Liver (tissue), 9 donors: ENCODE results near the gene SWAP70. TPM values are rescaled to one million over a fixed set of nuclear protein-coding genes. Genes with fewer than 3 reads are reported as not detected.

Experiments
- DNase-seq: peaks from one replicate; pipeline ENCODE4 v3.0.0-alpha.2; 2017; ENCODE audit warnings: low spot score
- H3K27ac ChIP-seq, 2 donors: one replicate each; pipeline ENCODE4 v1.7.0; 2013; ENCODE audit warnings: inconsistent platforms in 2 of 2, low read length in 2 of 2, control low read depth in 1 of 2, low read depth in 1 of 2, mild to moderate bottlenecking in 1 of 2
- H3K27me3 ChIP-seq, 4 donors: one replicate each; pipeline versions ENCODE4 v1.6.1 to v1.7.0; 2013; ENCODE audit warnings: low read length in 3 of 4, inconsistent platforms in 1 of 4, mild to moderate bottlenecking in 1 of 4, moderate library complexity in 1 of 4; ENCODE audit not compliant: control insufficient read depth in 4 of 4, insufficient read depth in 4 of 4
- H3K36me3 ChIP-seq, 4 donors: one replicate each; pipeline versions ENCODE4 v1.6.1 to v1.7.0; 2013; ENCODE audit warnings: low read length in 3 of 4, mild to moderate bottlenecking in 3 of 4, low read depth in 1 of 4, moderate library complexity in 1 of 4; ENCODE audit not compliant: control insufficient read depth in 4 of 4, insufficient read depth in 3 of 4
- H3K4me1 ChIP-seq, 4 donors: one replicate each; pipeline versions ENCODE4 v1.6.1 to v1.7.0; 2013; ENCODE audit warnings: low read length in 3 of 4, mild to moderate bottlenecking in 3 of 4, moderate library complexity in 1 of 4; ENCODE audit not compliant: control insufficient read depth in 4 of 4, insufficient read depth in 4 of 4
- H3K4me3 ChIP-seq, 3 donors: one replicate each; pipeline versions ENCODE4 v1.6.1 to v1.7.0; 2013; ENCODE audit warnings: low read length in 3 of 3, control low read depth in 1 of 3, low read depth in 1 of 3, mild to moderate bottlenecking in 1 of 3
- H3K9ac ChIP-seq, 2 donors: one replicate each; pipeline ENCODE4 v1.7.0; 2013; ENCODE audit warnings: low read length in 2 of 2, mild to moderate bottlenecking in 2 of 2, moderate library complexity in 2 of 2, control low read depth in 1 of 2, low read depth in 1 of 2
- H3K9me3 ChIP-seq, 4 donors: one replicate each; pipeline versions ENCODE4 v1.6.1 to v1.7.0; 2013; ENCODE audit warnings: low read length in 3 of 4; ENCODE audit not compliant: control insufficient read depth in 4 of 4
- EGR1 ChIP-seq, 2 donors: IDR thresholded peaks; 2 replicates each; pipeline ENCODE4 v1.6.1; 2016 to 2018; ENCODE audit warnings: antibody characterized with exemption in 2 of 2, low read depth in 2 of 2
- FOXA2 ChIP-seq: IDR thresholded peaks from 2 replicates; pipeline ENCODE4 v1.6.1; 2016; ENCODE audit warnings: antibody characterized with exemption
- HNF4A ChIP-seq, 2 donors: conservative IDR thresholded peaks; 2 replicates each; pipeline ENCODE4 v1.6.1; 2016; ENCODE audit warnings: antibody characterized with exemption in 2 of 2, mild to moderate bottlenecking in 2 of 2
- JUND ChIP-seq, 2 donors: IDR thresholded peaks; 2 replicates each; pipeline ENCODE4 v1.6.1; 2016; ENCODE audit warnings: antibody characterized with exemption in 2 of 2
- NR2F2 ChIP-seq: IDR thresholded peaks from 2 replicates; pipeline ENCODE4 v1.6.1; 2016; ENCODE audit warnings: antibody characterized with exemption
- RAD21 ChIP-seq, 2 donors: IDR thresholded peaks; 2 replicates each; pipeline ENCODE4 v1.6.1; 2016; ENCODE audit warnings: antibody characterized with exemption in 2 of 2, mild to moderate bottlenecking in 2 of 2
- RXRA ChIP-seq, 2 donors: IDR thresholded peaks; 2 replicates each; pipeline ENCODE4 v1.6.1; 2017 to 2018; ENCODE audit warnings: antibody characterized with exemption in 2 of 2, mild to moderate bottlenecking in 1 of 2
- whole genome bisulfite sequencing: extraction: QIAGEN DNeasy Blood & Tissue Kit; methylation state at CpG from one replicate; pipeline ENCODE4 v1.1.7; 2013; 5-methylcytosine and 5-hydroxymethylcytosine counted together
- polyA plus RNA-seq, 2 donors: library from polyadenylated mRNA; stranded (reverse) in 1 of 2; unstranded in 1 of 2; fragments of 200-250 nt in 1 of 2; fragments of >200 nt in 1 of 2; fragmentation: Nextera tagmentation in 1 of 2; extraction: Ambion mirVana in 1 of 2; gene quantifications; one replicate each; pipeline versions ENCODE4 v1.2.1 to v1.2.3, GENCODE V29; 2013 to 2015
- total RNA-seq, 2 donors: library from RNA; depleted of rRNA; stranded (reverse); fragments of >200 nt; gene quantifications; one replicate each; pipeline ENCODE4 v1.2.3, GENCODE V29; 2014
- TF ChIP-seq, protein P1 (sequence below): IDR thresholded peaks from 2 replicates; pipeline ENCODE4 v1.6.1; 2016; ENCODE audit warnings: antibody characterized with exemption
- TF ChIP-seq, protein P2 (sequence below): fragments of 150-350 bp; IDR thresholded peaks from 2 replicates; pipeline ENCODE4 v1.5.1; 2017; ENCODE audit warnings: improper control_type of control experiment, low read depth, low read length; ENCODE audit not compliant: missing input control
- TF ChIP-seq, protein P3 (sequence below): IDR thresholded peaks from 2 replicates; pipeline ENCODE4 v1.6.1; 2016; ENCODE audit warnings: antibody characterized with exemption
- TF ChIP-seq, protein P4 (sequence below): IDR thresholded peaks from 2 replicates; pipeline ENCODE4 v1.6.1; 2016; ENCODE audit warnings: antibody characterized with exemption
- TF ChIP-seq, protein P5 (sequence below): IDR thresholded peaks from 2 replicates; pipeline ENCODE4 v1.6.1; 2016; ENCODE audit warnings: antibody characterized with exemption, mild to moderate bottlenecking
- donor health status: healthy.
- donor health status: healthy.
- donor health status: healthy.
- donor health status: healthy.
- donor health status: healthy.

The SWAP70 gene
- total and polyA plus RNA-seq, 4 donors = 4.0 to 8.4 (median 5.8) TPM

DNA sequence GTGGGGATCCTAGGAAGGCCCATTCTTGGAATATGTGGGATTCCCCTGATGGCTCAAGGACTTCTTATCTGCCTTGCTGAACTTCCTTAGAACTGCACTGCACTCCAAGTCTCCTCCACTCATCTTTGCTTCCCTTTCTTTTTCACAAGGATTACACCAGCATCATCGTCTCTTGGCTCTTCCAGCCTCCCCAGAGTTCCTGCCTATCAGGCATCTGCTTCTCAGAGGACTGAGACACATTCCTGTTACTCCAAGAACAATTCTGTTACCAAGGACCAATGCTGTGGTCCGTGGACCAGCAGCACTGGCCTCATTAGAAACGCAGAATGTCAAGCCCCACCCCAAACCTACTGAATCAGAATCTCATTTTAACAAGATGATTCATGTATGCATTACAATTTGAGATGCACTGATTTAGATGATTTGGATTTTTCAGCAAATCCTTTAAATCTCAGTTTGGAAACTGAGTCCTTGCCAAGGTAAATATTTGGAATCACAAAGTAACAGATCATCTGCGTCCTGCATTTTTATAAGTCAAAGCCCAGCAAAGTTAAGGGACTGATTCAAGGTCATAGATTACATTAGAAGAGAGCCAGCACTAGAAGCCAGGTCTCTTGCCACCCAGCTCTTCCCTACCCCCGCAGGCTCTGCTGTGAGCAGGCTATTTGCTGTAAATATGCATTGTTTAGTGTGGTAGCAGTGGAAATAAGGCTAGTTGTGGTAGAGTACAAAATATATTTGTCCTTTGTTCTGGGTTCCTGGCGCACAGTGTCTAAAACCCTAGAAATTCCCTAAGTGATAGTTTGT, 110.9 kb downstream of the SWAP70 start:
- Histone ChIP-seq H3K4me3 (no peak overlapping the region), H3K9me3 (no peaks in the 10 kb centered on the region), H3K27ac (no peak overlapping the region), H3K9ac (no peak overlapping the region), H3K4me1 (peaks cover 0 to 8% (median 2%) of the 10 kb centered on the region in 4 donors), H3K36me3 (peaks cover 0 to 12% (median 8%) of the 10 kb centered on the region in 4 donors), H3K27me3 (no peaks in the 10 kb centered on the region)
- TF ChIP-seq, protein P1, sequence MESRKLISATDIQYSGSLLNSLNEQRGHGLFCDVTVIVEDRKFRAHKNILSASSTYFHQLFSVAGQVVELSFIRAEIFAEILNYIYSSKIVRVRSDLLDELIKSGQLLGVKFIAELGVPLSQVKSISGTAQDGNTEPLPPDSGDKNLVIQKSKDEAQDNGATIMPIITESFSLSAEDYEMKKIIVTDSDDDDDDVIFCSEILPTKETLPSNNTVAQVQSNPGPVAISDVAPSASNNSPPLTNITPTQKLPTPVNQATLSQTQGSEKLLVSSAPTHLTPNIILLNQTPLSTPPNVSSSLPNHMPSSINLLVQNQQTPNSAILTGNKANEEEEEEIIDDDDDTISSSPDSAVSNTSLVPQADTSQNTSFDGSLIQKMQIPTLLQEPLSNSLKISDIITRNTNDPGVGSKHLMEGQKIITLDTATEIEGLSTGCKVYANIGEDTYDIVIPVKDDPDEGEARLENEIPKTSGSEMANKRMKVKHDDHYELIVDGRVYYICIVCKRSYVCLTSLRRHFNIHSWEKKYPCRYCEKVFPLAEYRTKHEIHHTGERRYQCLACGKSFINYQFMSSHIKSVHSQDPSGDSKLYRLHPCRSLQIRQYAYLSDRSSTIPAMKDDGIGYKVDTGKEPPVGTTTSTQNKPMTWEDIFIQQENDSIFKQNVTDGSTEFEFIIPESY = no peak
- TF ChIP-seq, protein P2, sequence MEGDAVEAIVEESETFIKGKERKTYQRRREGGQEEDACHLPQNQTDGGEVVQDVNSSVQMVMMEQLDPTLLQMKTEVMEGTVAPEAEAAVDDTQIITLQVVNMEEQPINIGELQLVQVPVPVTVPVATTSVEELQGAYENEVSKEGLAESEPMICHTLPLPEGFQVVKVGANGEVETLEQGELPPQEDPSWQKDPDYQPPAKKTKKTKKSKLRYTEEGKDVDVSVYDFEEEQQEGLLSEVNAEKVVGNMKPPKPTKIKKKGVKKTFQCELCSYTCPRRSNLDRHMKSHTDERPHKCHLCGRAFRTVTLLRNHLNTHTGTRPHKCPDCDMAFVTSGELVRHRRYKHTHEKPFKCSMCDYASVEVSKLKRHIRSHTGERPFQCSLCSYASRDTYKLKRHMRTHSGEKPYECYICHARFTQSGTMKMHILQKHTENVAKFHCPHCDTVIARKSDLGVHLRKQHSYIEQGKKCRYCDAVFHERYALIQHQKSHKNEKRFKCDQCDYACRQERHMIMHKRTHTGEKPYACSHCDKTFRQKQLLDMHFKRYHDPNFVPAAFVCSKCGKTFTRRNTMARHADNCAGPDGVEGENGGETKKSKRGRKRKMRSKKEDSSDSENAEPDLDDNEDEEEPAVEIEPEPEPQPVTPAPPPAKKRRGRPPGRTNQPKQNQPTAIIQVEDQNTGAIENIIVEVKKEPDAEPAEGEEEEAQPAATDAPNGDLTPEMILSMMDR = no peak
- TF ChIP-seq, protein P3, sequence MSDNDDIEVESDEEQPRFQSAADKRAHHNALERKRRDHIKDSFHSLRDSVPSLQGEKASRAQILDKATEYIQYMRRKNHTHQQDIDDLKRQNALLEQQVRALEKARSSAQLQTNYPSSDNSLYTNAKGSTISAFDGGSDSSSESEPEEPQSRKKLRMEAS = no peak
- TF ChIP-seq HNF4A (conservative IDR thresholded peaks at IDR 0.05) = no peak
- TF ChIP-seq, protein P4, sequence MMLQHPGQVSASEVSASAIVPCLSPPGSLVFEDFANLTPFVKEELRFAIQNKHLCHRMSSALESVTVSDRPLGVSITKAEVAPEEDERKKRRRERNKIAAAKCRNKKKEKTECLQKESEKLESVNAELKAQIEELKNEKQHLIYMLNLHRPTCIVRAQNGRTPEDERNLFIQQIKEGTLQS = no peak
- TF ChIP-seq EGR1 (IDR thresholded peaks at IDR 0.05; ENCODE audit: low read depth in 2 of 2) = no peak
- WGBS = 63% methylated on average over 6 of the region's 6 CpGs
- no peak for DNase-seq

DNA sequence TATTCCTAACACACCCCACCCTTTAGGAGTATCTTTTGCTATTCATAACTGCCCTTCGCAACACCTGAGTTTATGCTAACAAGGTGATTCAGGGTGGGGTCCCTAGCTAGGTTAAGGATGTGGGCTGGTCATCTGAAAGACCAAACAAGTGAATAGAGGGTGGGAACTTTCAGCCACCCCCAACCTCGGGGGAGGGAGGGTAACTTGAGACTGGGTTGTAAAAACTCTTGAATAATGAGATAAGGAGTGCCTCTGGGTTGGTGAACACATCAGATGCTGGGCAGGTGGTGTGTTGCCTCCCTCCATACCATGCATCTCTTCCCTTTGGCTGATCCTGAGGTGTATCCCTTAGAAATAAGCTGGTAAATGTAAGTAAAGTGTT, 111.5 kb downstream of the SWAP70 start:
- no peak for DNase-seq
- Histone ChIP-seq H3K4me3 (no peak overlapping the region), H3K9ac (no peak overlapping the region), H3K27ac (no peak overlapping the region), H3K27me3 (no peaks in the 10 kb centered on the region), H3K9me3 (no peaks in the 10 kb centered on the region), H3K4me1 (peaks cover 0 to 8% (median 2%) of the 10 kb centered on the region in 4 donors), H3K36me3 (peaks cover 0 to 18% (median 13%) of the 10 kb centered on the region in 4 donors)
- 64% methylated on average over 2 of the region's 2 CpGs for WGBS
- TF ChIP-seq NR2F2 (no peak), JUND (IDR thresholded peaks at IDR 0.05) (no peak)

DNA sequence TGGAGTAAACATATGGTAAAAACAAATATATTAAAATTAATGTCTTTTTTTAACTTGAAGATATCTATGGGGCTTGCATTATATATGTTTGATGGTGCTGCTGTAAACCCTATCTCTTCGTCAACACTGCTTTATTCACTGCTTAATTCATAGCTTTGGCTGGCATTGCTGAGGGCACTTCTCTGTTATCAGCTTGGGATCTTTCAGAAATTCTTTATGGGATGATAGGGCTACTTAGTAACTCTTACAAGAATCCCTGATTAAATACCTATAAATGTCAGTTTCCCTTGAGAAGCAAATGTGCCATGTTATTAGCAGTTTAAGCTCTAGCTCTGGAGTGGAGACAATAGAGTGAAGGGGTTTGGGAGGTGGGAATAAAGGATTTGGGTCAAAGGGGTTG, 112.3 kb downstream of the SWAP70 start:
- H3K36me3 ChIP-seq = peaks cover 0 to 22% (median 17%) of the 10 kb centered on the region in 4 donors
- no peak overlapping the region for H3K27ac ChIP-seq
- no peaks in the 10 kb centered on the region for H3K9me3 ChIP-seq
- TF ChIP-seq, protein P5, sequence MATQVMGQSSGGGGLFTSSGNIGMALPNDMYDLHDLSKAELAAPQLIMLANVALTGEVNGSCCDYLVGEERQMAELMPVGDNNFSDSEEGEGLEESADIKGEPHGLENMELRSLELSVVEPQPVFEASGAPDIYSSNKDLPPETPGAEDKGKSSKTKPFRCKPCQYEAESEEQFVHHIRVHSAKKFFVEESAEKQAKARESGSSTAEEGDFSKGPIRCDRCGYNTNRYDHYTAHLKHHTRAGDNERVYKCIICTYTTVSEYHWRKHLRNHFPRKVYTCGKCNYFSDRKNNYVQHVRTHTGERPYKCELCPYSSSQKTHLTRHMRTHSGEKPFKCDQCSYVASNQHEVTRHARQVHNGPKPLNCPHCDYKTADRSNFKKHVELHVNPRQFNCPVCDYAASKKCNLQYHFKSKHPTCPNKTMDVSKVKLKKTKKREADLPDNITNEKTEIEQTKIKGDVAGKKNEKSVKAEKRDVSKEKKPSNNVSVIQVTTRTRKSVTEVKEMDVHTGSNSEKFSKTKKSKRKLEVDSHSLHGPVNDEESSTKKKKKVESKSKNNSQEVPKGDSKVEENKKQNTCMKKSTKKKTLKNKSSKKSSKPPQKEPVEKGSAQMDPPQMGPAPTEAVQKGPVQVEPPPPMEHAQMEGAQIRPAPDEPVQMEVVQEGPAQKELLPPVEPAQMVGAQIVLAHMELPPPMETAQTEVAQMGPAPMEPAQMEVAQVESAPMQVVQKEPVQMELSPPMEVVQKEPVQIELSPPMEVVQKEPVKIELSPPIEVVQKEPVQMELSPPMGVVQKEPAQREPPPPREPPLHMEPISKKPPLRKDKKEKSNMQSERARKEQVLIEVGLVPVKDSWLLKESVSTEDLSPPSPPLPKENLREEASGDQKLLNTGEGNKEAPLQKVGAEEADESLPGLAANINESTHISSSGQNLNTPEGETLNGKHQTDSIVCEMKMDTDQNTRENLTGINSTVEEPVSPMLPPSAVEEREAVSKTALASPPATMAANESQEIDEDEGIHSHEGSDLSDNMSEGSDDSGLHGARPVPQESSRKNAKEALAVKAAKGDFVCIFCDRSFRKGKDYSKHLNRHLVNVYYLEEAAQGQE = no peak
- TF ChIP-seq EGR1 (IDR thresholded peaks at IDR 0.05; ENCODE audit: low read depth in 2 of 2) = no peak
- TF ChIP-seq FOXA2 = no peak
- TF ChIP-seq RXRA (IDR thresholded peaks at IDR 0.05) = no peak
- TF ChIP-seq JUND (IDR thresholded peaks at IDR 0.05) = no peak
- TF ChIP-seq, protein P4 = no peak
- TF ChIP-seq, protein P1 = no peak
- TF ChIP-seq RAD21 (IDR thresholded peaks at IDR 0.05) = no peak
- TF ChIP-seq HNF4A (conservative IDR thresholded peaks at IDR 0.05) = no peak
- H3K9ac ChIP-seq = no peak overlapping the region
- WGBS = 94% methylated on average over 1 of the region's 1 CpG
- H3K4me3 ChIP-seq = no peak overlapping the region
- H3K4me1 ChIP-seq = peaks cover 0 to 8% (median 2%) of the 10 kb centered on the region in 4 donors
- no peaks in the 10 kb centered on the region for H3K27me3 ChIP-seq
- DNase-seq = no peak
